Measurements from ENCODE around the gene JAG1.

The JAG1 gene

DNA sequence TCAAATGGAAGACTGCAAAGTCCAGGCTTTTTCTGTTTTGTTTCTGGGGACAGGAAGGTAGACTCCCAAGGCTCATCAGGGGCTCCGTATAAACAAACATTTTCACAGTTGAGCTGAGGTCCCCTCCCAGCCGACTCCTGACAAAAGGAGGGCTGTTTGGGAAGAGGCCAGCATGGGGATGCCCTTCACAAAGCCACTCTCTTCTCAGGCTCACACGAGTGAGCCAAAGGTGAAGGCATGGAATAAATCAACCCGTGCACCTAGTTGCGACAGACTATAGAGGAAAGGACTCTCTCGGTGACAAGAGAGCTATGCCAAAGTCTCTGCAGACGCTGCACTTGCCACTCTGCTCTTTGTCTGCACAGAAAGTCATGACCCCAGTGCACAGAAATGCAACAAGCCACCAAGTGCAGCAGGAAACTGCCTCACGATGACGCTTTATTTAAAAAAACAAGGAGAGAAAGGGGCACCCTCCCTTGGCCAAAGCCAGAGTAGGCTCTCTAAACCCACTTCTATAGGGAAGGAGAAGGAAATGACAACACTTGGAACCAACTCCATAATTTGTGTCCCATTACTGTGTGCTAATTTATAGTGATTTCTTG, 21.0 kb downstream of the JAG1 start:
- DNase-seq (ENCODE audit: low spot score) = no peak

DNA sequence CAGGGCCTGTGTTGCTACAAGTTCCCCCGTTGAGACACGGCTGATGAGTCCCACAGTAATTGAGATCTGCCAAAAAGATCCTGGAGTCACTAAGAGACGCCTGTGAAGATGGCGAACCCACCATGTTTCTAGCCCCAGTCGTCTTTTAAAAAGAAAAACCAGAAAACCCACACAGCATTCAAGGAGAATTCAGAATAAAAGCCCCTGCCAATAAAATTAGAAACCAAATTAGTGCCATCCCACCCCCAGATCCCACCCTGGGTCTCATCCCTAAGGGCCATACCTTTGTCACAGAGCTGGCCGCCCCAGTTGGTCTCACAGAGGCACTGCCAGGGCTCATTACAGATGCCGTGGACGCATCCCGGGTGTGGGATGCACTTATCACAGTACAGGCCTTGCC, 21.6 kb downstream of the JAG1 start:
- DNase-seq (ENCODE audit: low spot score) = no peak

DNA sequence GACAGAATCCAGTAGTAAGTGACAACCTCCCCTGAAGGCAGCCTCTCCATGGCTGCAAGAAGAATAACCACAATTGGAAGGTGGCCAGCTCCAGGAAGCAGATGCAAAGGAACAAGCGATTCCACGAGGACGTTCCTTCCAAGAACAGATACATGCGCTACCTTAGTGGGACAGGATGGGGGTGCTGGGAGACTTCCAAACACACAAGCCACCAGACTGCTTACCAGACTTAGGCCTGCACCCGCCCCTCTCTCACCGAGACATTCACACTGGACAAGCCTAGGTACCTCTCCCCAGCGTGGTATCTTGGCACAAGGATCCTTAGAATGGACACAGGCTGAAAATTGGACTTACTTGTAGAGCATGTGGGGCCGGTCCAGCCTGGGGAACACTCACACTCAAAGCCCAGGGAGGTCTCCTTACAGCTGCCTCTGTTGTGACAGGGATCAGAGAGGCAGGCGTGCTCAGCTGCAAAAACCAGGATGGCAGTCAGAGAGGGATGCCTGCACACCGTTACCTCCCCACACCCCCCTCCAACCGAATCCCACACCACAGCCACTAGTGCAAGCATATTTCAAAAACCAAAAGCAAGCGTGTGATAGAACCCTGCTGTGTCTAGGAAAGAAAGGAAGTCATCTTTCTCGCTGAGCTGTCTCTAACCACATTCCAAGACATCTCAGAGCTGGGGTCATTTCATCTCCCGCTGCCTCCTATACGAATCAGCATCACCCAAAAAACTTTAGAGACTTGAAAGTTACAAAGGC, 22.4 kb downstream of the JAG1 start:
- DNase-seq (ENCODE audit: low spot score) = no peak

DNA sequence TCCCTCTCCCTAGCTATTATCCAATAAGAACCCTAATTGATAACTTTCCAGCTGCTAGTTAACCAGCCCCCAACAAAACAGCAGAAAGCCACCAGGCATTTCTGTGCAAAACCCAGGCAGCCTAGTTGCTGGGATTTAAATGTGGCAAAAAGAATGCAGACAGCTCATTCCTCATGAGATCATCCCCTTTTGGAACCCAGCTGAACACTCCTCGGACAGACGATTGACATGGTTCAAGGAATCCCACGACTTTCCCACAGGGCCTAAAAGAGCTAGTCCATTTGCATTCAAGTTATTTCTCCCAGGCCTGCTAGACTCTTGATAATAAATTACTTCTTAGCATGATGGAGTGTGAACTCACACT, 24.0 kb downstream of the JAG1 start:
- no peak for DNase-seq (ENCODE audit: low spot score)

DNA sequence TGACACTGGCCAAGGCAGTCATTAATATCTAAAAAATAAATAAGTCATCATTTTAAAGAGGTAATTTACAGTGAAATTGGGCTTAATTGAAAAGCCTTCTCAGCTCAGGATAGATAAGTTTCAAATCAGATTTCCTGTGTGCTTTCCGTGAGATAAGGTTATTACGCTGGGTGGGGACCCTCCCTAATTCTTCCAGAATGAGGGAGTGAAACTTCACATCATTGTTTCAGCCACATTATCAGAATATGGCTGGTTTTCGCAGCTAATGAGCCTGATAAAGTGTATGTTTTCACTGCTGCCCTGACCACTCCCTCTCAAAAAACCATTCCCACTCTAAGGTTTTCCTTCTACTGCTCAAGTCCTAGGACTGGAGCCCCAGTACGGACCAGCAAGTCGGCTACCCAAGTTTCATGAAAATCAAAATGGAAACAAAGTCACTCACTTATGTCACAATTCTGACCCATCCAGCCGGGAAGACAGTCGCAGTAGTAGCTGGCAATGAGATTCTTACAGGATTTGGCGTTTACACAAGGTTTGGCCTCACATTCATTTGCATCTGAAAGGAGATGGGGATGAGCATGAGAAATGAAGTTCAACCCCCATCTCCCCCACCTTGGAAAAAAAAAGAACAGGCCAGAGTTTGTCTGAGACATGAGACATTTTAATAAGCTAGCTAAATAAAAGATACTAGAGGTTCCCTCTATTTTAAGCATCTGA, 24.6 kb downstream of the JAG1 start:
- no peak for DNase-seq (ENCODE audit: low spot score)

DNA sequence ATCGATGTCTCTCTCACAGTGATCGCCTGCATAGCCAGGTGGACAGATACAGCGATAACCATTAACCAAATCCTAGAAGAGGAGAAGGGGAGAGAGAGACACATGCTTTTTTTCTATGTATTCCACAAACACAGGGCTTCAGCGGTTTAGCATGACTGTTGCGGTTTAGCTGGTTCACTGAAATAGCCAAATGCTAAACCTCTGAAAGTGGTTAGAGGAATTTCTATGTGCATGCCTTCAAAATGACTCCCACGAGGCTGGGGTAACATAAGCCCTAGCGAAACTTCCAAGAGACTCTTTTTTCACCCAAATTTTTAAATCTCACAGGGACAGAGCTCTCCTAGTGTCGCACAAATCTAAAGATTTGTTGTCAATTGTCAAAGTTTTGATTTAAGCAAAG, 25.1 kb downstream of the JAG1 start:
- DNase-seq (ENCODE audit: low spot score) = no peak

DNA sequence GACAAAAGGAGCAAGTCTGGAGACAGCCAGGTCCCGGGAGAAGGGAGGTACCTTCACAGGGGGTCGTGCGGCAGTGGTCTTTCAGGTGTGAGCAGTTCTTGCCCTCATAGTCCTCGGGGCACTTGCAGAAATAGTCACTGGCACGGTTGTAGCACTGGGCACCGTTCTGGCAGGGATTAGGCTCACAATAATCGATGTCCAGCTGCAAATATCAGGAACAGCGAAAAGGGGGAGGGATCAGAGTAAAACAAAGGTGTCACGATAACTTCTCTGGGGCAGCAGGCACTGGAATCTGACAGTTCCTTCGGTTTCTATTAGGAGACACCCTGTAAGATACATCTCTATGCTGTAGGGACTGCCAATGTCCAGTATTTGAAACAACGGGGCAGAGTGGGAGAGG, 25.9 kb downstream of the JAG1 start:
- no peak for DNase-seq (ENCODE audit: low spot score)

DNA sequence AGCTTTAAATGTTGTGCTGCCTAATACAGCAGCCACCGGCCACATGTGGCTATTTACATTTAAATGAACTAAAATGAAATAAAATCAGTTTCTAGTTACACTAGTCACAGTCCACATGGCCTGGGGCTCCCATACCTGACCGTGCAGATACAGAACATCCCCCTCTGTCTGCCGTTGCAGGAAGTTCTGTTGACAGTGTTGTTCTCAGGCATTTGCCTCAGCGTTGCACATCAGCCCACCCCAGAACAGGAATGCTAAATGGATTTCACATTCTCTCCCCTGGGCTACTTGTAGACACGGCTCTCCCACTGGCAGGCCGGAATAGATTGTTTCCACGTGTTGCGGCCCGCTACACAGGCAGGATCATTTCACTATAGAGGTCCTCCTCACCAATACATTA, 26.3 kb downstream of the JAG1 start:
- no peak for DNase-seq (ENCODE audit: low spot score)

DNA sequence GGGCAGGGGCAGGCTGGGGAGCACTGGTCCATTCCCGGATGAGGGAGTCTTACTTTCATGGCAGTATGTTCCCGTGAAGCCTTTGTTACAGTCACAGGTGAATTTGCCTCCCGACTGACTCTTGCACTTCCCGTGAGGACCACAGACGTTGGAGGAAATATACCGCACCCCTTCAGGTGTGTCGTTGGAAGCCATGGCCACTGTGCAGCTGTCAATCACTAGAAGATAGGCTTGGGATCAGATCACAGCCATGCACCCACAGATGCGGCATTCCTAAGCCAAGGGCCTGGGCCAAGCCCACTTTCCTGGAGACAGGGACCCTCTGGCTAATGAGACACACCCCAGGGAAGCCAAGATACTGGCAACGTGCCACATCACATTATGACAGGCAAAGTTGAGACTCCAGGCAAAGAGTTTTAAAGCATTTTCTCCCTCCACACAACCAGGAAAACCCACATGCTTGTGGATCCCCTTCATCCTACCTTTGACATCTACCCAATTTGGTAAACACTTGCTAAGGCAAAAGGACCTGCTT, 26.8 kb downstream of the JAG1 start:
- DNase-seq (ENCODE audit: low spot score) = no peak

DNA sequence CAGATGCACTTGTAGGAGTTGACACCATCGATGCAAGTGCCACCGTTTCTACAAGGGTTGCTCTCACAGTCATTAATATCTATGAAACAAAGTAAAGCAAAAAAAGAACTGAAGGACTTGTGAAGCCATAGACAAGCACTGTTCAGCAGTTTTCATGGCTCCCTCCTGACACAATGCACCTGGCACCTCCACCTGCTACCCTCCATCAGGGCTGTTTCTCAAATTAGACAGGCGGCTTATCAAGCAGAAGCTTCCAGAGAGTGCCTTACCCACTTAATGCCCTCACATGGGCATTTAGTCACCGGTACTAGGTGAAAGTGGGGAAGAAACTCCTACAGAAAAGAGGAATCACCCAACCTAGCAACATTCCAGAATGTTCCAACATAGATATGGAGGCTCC, 27.8 kb downstream of the JAG1 start:
- no peak for DNase-seq (ENCODE audit: low spot score)

DNA sequence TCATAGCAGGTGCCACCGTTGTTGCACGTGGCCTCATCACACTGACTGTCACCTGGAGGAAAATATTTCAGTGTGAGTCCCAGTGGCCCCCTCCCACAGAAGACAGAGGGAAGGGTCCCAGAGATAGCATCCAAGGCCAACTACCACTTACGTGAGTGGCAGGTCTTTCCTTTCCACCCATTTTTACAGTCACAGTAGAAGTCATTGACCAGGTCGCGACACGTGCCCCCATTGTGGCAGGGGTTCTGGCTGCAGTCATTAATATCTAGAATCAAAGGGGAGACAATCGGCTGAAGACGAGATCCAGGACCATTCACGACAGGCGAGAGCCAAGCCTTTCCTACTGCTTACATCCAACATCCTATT, 28.6 kb downstream of the JAG1 start:
- DNase-seq (ENCODE audit: low spot score) = no peak

DNA sequence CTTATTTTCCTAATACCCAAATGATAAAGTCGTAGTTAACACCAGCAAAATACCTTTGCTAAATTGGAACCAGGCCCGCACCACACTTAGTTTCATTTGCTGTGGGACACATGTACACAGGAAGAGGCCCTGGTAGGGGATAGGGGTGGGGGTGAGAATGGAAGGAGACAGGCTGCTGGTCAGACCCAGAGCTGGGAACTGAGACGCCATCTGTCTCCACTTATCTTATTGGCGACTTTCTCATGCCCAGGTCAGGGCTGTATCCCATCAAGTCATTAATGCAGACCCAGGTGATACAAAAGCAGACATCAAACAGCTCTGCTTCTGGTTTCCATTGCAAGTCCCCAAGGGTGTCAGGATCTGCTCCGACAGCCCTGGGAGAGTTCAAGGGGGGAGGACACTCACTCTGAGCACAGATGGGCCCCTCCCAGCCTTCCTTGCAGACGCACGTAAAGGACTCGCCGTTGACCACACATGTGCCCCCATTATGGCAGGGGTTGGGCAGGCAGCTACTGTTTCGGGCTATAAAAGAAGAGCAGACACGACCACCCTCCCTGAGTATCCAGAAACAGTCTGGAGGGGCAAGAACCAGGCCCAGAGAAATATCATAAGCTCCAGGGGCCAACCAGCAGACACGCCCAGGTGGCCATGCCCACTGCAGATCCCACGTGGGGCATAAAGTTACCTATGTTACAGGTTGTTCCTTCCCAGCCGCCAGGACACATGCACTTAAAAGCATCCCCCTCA, 29.2 kb downstream of the JAG1 start:
- DNase-seq (ENCODE audit: low spot score) = no peak

DNA sequence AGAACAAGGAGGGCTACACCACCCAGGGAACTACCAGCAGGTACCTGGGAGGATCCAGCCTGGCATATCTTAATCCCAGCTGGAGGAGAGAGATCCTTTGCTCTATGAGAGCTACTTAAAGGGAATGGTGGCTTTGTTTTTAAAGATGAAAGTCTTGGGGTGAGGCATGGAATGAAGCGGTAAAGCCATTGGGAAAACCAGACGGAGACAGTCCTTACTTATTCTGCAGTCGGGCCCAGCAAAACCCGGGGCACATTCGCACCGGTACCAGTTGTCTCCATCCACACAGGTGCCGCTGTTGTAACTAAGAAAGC, 30.3 kb downstream of the JAG1 start:
- no peak for DNase-seq (ENCODE audit: low spot score)

DNA sequence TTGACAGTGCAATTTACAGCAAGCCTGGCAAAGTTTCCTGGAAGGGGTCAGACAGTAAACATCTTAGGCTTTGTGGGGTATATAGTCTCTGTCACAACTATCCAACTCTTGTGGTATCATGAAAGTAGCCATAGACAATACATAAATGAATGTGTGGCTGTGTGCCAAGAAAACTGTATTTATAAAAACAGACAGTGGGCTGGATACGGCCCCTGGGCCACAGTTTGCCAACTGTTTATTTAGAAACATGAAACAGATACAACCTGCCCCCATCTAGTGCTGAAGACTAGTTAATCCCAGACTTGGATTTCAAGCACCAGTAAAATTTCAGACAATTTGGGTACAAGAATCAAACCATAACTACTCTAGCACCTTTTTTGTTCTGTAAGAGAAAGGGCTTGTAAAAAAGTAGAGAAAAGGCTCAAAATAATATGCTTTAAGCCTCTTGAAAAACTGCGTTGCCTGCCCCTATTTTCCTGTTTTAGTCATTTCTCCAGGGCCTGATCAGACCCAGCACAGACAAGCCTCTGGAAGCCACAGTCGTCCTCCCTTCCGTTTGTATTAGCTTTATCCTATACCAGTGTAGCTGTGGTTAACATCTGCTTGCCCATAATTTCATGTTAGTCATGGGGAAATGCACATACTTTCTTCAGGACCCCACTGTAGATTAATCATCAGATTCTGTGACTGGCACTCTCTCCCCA, 30.8 kb downstream of the JAG1 start:
- no peak for DNase-seq (ENCODE audit: low spot score)

DNA sequence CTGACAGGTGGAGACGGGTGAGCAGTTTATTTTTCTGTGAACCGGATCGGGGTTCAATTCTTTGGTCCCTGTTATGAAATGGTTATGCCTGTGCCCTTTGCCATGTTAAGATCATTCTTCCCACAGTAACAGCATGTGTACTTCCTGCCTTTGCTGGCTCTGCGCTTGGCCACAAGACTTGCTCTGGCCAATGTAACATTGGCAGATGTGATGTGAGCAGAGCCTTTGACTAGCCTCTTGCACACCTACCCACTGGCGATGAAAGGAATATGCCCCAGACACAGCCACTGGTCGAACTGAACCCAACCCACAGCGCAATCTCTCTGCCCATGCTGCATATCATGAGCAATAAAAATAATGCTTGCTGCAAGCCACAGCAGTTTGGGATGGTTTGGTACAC, 31.9 kb downstream of the JAG1 start:
- DNase-seq (ENCODE audit: low spot score) = no peak

DNA sequence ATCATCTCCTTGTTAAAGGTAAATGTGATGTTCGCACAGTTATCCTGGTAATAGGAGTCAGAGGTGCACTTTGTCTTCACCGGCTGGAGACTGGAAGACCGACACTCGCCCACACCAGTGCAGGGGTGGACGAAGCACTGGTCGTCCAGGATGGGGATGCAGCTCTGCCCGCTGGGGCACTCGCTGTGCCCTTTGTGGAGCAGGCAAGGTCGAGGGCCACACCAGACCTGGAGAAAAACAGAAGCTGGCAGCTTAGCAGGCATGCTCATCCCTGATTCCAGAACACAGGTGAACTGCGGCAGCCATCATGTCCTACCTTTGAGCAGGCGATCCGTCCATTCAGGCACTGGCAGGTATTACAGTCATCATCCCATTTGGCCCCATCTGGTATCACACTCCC, 32.3 kb downstream of the JAG1 start:
- DNase-seq (ENCODE audit: low spot score) = no peak

DNA sequence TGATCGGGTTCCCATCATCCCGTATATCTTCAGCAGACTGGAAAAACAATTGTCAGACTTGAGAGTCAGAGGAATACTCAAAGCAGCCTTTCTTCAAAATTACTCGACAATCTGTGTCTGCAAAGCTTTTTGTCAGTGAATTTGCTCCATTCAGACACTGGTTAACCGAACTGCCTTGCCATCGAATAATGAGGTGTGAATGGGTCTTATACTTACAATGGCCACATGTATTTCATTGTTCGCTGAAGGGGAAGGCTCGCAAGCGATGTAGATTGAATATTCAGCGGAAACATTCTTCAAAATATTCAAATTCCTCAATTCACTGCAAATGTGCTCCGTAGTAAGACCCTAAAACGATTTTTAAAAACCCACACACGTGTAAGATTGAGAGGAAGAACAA, 32.9 kb downstream of the JAG1 start:
- no peak for DNase-seq (ENCODE audit: low spot score)

DNA sequence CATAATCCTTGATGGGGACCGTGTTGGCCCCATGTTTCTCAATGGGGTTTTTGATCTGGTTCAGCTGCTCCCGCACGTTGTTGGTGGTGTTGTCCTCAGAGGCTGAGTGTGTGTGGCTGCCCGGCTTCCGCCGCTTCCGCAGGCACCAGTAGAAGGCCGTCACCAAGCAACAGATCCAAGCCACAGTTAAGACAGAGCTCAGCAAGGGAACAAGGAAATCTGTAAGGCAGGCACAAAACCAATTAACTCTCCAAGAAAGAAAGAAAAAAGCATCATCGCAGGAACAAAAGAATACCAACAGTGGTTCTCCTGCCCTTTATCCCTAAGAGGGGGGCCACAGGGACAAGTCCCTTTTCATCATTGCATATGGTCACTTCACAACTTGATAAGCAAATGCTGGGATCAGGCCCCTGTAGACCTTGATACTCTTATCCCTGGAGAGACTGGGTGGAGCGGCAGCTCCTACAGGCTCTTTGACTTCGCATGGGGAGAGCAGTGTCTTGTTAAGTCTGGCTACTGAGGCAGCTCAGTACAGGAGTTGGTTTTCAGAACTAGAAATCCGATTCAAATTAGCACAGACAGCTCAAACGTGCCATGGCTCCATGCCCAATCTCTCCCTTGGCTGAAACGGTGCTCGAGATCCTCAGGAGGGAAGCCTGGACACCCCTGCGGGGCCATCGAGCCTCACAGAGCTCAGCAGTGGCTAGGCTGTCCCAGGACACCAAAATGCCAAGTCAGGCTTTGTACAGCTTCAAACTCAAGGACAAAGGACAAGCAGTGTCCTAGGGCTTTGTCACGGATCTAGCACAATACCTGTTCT, 33.9 kb downstream of the JAG1 start:
- DNase-seq (ENCODE audit: low spot score) = no peak

DNA sequence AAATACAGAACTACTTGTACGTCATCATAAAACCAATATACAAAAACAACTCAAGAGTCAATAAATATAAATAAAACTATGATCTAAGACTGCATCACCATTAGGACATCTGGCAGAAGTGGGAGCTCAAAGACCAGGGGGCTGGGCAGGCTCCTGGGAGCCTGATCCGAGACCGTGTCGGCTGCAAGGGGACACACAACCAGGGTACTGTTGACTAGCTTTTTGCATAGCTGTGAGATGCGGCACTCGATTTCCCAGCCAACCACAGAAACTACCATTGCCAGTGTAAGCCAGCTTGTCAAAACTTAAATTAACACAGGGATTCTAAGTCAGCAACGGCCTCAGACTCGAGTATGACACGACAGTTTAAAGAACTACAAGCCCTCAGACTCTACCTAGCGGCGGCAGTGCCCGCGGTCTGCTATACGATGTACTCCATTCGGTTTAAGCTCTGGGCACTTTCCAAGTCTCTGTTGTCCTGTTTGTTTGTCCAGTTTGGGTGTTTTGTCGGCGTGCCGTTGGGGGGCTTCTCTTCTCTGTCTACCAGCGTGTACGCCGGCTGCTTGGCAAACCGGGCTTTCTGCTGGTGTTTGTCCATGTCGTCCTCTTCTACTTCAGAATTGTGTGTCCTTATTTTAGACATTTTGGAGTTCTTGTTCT, 34.6 kb downstream of the JAG1 start:
- no peak for DNase-seq (ENCODE audit: low spot score)

DNA sequence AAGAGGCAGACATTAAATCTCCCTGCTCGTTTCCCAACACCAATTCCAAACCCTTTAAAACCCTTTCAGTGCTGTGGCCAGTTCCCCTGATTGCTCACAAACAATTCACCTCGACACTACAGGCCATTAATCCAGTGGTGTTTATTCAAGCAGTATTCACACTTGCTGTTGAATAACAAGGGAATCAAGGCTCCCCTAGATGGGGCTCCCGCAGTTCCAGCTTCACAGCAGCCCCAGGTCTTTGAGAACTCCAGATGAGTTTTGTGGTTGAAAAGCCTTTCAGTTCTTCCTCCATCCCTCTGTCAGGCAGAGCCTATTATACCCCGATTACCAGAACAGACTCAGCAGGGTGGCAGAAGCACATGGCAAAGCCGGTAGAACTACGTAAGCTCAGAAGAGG, 36.2 kb downstream of the JAG1 start:
- no peak for DNase-seq (ENCODE audit: low spot score)

DNA sequence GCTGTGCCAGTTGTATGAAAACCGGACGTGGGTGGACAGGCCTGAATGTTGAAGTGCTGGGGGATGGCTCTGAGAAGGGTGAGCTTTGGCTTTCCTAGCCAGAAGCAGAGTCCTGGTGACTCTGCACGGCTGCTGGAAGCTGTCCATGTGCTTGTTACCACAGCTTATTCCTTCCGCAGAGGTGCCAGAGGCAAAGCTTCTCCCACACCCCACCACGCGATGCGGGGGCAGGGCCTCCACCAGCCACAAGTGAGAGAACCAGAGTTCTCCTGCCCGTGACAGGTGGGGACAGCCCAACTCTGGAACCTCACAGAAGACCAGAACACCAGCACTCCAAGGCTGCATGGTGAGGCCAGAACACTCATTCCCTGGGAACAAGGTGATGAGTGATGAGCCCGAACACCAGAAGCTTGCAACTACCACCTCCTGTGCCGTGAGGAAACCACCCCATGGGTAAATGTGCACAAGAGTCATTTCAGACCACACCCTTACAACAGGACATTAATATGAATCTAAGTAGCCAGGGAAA, 36.7 kb downstream of the JAG1 start:
- no peak for DNase-seq (ENCODE audit: low spot score)

Data from COLO829 (cell line).